ENCODE measurements around the gene FASTKD3.

DNA sequence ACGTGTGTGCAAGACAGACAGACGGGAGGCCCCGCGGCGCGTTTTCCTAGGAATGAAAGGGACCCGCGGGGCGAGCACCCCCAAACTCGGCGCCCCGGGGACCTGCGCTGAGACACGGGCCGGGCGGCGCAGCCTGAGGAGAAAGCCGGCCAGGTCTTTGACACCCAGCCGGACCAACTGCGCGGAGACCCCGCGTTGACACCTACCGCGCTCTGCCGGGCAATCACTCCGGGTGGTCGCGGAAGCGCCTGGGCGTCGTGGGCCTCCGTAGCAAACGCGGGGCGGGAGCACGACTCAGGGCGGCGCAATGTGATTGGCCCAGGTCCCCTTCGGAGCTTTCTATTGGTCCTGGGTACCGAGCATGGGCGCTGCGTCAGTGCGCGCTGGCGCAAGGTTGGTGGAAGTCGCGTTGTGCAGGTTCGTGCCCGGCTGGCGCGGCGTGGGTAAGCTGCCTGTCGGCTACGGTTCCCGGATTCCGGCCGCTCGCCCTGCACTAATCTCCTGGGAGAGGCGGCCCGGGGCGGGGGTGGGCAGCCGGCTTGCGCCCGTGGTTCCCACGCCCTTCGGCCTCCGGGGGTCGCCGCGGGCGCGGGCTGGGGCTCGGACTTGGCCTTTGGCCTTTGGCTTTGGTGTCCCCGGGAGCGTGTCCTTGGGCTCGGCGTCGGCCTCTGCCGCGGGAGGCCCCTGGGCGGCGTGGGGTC, at the start of gene FASTKD3, which contains the start of gene MTRR:
- TF ChIP-seq, protein P1, sequence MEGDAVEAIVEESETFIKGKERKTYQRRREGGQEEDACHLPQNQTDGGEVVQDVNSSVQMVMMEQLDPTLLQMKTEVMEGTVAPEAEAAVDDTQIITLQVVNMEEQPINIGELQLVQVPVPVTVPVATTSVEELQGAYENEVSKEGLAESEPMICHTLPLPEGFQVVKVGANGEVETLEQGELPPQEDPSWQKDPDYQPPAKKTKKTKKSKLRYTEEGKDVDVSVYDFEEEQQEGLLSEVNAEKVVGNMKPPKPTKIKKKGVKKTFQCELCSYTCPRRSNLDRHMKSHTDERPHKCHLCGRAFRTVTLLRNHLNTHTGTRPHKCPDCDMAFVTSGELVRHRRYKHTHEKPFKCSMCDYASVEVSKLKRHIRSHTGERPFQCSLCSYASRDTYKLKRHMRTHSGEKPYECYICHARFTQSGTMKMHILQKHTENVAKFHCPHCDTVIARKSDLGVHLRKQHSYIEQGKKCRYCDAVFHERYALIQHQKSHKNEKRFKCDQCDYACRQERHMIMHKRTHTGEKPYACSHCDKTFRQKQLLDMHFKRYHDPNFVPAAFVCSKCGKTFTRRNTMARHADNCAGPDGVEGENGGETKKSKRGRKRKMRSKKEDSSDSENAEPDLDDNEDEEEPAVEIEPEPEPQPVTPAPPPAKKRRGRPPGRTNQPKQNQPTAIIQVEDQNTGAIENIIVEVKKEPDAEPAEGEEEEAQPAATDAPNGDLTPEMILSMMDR (IDR thresholded peaks at IDR 0.05 in 2 of 3, conservative IDR thresholded peaks at IDR 0.05 in 1 of 3; ENCODE audit: control insufficient read depth in 2 of 3, extremely low read depth in 1 of 3, insufficient read depth in 1 of 3, low read depth in 3 of 3, low read length in 3 of 3): no peak
- TF ChIP-seq ZBED1 (IDR thresholded peaks at IDR 0.05; ENCODE audit: borderline replicate concordance): peak; percentile 36; the same call in 1 of the 2 replicates
- TF ChIP-seq SP1 (IDR thresholded peaks at IDR 0.05; ENCODE audit: low read depth, low read length): peak; percentile 98
- no peak for TF ChIP-seq SPI1 (IDR thresholded peaks at IDR 0.05; ENCODE audit: borderline replicate concordance, insufficient read depth, low read depth, low read length)
- TF ChIP-seq, protein P2, sequence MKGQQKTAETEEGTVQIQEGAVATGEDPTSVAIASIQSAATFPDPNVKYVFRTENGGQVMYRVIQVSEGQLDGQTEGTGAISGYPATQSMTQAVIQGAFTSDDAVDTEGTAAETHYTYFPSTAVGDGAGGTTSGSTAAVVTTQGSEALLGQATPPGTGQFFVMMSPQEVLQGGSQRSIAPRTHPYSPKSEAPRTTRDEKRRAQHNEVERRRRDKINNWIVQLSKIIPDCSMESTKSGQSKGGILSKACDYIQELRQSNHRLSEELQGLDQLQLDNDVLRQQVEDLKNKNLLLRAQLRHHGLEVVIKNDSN (IDR thresholded peaks at IDR 0.05; ENCODE audit: borderline replicate concordance, extremely low read length, insufficient read depth, low read depth, low read length): no peak
- TF ChIP-seq, protein P3, sequence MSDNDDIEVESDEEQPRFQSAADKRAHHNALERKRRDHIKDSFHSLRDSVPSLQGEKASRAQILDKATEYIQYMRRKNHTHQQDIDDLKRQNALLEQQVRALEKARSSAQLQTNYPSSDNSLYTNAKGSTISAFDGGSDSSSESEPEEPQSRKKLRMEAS (IDR thresholded peaks at IDR 0.05; ENCODE audit: low read depth, low read length): peak; percentile 70
